Stimulated activated CD8-positive, alpha-beta memory T cell treated with anti-CD3 and anti-CD28 coated beads, Interleukin-15, amount 100 ng/mL, for 1 hour (primary cell): Measurements from ENCODE around the gene FHIT.

Source experiments
- DNase-seq: peaks from one replicate; pipeline ENCODE4 v3.0.0-alpha.2; 2020; ENCODE audit warnings: low read depth

FHIT gene

GRCh38 chr3:60102154-60102553 lies 1149.1 kb downstream of the FHIT start:
- DNase-seq = no peak

GRCh38 chr3:60101621-60102020 lies 1149.6 kb downstream of the FHIT start:
- DNase-seq = no peak

DNA sequence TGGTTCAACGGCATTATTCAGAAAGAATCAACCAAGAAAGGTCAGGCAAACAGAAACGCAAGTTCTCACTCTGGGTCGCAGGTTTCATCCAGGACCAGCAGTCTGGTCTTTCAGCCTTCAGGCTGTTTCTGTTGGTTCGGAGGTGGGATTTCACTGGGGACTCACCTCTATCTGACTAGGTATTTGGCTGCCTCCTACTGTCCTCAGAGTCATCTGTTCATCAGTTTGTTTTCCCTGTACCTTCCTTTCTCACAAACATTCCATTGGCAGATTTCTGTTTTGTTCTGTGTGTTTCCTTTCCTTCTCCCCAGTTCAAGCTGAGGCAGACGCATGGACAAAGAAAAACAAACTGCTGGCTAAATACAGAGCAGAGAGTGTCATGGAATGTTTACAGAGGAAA lies 1154.8 kb downstream of the FHIT start:
- DNase-seq = no peak

GRCh38 chr3:60095930-60096329 lies 1155.3 kb downstream of the FHIT start:
- DNase-seq = no peak

- DNase-seq = no peak
These were observed 1155.7 kb downstream of the FHIT start for GRCh38 chr3:60095516-60095915.

DNA sequence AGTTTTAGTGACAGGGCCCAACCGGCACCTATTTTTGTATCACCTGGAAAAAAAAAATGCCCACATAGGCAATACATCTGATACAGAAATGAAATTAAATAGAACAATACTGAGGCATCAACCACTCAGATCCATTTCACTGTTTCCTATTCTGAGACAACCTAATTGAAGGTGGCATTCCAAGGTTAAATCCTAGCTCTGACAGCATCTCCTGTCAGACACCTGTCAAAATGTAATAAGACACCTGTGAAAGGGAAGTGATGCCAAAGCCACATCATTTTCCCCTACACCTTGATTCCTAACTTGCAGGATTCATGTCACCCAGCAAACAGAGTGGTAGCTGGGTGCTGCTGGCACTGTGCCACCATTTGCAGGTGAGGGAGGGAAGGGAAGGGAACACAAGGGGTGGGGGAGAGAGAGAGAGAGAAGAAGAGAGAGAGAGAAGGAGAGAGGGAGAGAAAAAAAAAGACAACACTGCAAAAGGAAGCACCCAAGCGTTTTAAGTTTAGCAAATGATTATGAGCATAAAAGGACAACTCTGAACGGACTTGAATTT lies 1156.8 kb downstream of the FHIT start:
- DNase-seq = no peak

GRCh38 chr3:60090548-60090947 lies 1160.7 kb downstream of the FHIT start:
- DNase-seq = no peak

DNA sequence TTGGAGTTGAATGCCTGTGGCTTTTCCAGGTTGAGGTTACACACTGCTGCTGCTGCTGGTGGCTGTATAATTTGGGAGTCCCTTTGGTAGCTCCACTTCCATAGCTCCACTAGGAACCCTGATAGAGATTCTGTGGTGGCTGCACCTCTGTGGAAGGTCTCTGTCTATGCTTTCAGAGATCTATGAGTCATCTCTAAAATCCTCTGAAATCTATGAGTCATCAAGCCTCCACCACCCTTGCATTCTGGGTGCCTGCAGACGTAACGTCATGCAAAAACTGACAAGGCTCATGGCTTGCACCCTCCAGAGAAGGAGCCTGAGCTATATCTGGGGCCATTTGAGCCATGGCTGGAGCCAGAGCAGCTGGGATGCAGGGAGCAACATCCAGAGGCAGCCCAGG lies 1164.4 kb downstream of the FHIT start:
- DNase-seq = no peak

DNA sequence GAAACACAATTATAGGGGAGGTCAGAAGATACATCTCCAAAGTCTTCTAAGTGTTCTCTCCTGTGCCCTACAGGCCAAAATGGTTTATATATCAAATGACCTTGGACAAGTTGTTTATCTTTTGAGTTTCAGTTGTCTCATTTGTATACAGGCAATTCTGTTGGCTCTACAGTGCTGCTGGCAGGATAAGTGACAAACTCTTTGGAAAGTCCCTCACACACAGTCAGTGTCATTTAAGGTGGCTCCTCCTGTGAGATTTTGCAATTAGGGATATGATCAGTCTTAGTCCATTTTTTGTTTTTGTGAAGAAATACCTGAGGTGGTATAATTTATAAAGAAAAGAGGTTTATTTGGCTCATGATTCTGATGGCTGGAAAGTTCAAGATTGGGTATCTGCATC lies 1165.6 kb downstream of the FHIT start:
- DNase-seq = no peak

GRCh38 chr3:60081381-60082095 lies 1169.7 kb downstream of the FHIT start:
- no peak for DNase-seq

DNA sequence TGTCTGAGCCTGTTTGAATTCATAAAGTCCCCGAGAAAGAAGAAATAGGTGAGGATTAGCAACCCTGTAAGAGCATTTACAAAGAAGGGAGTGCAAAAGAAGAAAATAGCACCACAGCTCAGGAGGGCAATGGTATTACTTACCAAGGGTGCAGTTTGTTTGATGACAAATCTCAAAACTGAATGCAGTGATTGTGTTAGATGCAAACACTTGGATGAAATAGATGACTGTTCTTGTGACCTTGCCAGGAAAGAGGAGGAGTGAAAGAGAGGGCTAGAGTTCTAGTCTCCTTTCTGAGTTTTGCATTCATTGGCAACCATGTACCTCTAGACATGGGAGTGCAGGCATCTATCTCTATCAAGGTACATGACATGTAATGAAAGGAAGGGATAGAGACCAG lies 1170.6 kb downstream of the FHIT start:
- DNase-seq = no peak

DNA sequence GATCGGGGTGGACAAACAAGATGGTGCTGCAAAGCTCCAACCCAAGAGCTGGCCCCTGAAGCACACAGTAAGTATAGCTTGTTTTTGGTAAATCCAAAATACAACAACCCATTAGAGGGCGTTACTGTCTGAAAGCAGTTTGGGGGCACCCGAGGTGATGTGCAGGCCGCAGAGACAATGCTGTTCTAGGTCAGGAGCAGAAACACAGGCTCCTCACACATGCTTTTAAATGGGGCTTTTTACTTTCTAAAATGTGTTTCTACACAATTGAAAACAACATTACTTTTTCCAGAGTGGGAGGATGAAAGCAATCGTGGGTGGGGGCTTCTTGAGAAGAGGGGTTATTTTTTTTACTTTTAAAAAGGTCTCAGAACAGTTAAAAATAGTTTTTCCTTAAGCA lies 1172.2 kb downstream of the FHIT start:
- no peak for DNase-seq

DNA sequence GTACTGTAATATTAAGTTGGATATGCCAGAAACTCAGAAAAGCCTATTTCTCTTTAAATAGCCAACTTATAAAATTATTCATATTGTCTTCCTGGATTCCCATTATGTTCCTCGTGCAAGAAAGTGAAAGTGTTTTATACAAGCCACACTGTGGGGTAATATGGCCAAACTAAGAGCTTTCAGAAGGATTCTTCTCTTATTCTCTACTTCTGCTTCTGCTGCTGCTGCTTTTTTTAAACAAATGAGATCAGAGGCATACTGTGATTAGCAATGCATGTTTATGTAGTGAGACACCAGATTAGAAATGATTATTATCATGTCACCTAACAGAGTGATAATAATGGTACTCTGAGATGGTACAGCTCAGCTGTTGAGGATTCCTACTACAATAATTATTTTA lies 1174.9 kb downstream of the FHIT start:
- DNase-seq = no peak

DNA sequence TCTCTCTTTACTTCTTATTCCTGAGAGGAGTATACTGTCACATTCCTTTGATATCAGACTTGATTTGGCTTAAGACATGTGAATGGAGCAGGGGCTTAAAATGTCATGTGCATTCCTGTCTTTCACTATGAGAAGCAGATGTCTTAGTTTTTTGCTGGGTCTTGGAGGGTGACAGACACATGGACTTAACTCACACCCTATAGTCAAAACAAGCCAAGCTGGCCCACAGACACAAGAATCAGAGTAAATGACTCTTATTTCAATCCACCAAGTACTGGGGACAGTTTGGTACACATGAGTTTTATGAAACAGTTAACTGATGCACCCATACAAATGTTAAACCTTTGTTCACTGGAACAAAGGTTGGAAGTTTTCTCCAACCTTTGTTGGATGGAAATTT lies 1177.3 kb downstream of the FHIT start:
- no peak for DNase-seq

GRCh38 chr3:60073228-60073627 lies 1178.0 kb downstream of the FHIT start:
- no peak for DNase-seq

- DNase-seq = no peak
These were observed 1180.9 kb downstream of the FHIT start for GRCh38 chr3:60070366-60070765.

DNA sequence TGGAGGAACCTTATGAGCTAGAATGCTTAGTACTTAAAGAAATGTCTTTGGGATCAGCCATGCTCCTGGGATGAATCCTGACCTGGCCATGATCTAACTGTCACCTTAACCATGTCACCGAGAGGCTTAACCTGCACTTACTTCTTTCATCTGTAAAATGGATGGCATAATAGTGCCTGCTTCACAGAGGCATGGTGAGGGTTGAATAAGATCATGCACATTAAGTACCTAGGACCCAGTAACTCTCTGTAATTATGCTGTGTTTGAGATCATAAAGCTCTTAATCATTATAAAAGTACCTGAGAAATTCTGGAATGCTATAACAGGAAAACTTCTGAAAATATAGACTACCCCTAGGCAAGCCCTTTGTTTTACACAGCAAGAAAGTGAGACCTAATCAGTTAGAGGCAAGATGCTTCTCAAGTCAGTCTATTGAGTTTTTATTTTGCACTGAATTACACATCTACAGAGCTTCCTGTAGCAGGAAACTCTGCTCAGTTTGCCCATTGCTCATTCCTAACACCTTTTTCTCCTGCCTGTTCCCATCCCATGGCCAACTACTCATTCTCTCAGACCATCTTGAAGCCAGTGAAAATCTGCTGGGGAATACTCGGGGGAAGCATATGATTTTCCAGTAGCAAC lies 1185.9 kb downstream of the FHIT start:
- DNase-seq = no peak

DNA sequence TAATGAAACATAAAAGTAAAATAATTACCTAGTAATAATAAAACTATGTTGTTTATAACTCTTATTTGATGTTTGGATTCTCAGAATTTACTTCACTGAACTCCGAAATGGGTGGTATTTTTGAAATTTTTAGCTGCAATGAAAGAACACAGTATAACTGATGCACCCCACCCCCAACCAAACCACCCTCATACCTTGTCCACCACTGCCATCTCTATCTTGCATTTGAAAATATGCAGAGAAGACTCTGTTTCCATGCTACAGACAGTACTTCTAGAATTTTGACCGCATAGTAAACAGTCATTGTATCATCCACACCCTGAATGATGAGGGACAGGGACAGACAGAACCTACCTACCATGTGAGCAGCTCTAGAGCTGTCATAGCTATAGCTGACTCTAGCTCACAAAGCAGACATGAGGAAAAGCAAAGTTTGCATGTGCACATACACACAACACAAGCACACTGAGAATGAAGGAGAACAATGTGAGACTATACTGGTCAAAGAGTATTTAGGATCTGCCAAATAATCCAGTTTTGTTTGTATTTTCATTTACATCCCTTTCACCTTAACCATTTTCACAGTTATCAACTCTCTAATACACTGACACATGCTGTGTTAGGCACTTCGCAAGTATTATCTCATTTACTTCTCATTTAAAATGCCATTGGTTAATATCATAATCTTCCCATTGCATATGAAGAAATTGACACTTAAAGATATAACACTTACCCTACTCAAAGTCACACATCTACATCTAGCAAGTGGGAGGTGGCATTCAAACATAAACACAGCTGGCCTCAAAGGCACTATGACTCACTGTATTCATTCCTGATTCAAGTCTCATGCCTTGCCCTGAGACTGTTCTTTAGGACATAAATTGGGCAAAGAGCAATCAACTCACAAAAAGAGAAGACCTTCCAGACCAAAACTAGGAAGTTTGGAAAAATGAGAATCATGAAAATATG lies 1186.8 kb downstream of the FHIT start:
- DNase-seq = no peak

DNA sequence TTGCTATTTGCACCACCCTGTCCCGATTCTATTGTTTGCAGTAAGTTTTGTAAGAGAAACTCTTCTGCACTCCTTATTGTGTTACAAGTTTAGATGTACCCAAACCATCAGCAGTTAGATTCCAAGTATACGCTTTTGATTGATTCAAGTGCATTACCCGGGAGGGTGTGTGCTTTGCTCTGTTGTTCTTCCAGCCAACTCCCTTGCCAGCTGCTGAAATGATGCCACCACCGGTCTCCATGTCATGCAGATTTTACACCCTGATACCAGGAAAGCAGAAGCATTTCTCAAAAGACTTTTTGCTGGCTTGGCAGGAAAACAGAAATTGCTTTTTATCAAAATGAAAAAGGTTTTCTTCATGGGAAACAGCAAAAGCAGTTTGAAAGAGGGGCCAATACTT lies 1194.8 kb downstream of the FHIT start:
- DNase-seq = no peak

- no peak for DNase-seq
These were observed 1195.5 kb downstream of the FHIT start for GRCh38 chr3:60055765-60056164.

DNA sequence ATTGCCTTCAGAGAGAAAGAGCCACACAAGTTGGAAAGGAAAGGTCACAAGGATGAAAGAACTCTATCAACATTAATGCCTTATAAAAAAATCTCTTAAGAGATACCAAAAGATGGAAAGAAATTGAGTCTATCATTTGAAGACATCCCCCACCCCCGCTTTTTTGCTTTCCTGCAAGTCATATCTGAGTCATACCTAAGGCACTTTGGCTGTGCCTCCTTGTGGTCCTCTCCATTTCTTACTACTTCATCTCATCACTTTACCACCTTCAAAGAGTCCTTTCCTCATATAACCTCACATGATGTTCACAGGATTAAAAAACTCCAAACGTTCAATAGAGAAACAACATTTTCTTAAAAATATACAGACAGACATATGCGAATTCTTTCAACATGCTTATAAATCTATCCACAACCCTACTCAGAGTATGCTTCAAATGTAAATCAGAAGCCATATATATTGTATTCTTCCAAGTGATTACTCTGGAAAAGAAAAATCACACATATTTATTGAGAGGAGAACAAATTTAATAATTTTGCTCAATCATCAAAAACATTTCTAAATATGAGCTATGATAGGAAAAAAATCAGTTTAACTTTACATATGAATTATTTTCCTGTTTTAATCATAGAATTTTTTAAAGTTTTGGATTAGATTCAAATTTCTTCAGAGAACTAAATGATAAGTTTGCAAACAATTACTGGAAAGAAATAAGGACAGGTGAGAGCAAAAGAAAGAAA lies 1197.6 kb downstream of the FHIT start:
- DNase-seq = no peak

DNA sequence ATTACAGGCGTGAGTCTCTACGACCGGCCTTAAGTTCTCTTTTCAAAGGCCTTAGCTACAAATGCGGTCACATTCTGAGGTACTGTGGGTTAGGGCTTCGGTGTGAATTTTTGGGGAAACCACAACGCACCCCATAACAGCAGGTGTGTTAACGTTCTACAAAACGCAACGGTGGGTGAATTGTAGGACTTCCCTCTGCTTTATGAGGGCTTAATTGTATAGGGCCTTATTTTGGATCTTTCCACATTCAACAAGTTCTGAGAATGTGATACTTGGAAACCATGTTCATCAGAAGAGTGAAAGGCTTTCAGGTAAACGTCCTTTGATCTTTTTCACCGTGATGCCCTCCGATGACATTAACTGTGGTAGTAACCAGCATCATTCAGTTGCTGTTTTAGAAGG lies 1202.8 kb downstream of the FHIT start:
- DNase-seq = no peak
